Panc1 (cell line): Measurements from ENCODE around the gene PSENEN. TPM values are rescaled to one million over a fixed set of nuclear protein-coding genes. Genes with fewer than 3 reads are reported as not detected.

Experiments
- ATAC-seq: fragments of 200-7000 bp; cut with Tn5 transposase; 2 replicates; pipeline ENCODE4 v1.9.1; 2020; ENCODE audit warnings: mild to moderate bottlenecking, moderate library complexity
- BruUV-seq: library from RNA; stranded (reverse); fragments of 400-500 nt; replicated peaks from 2 replicates; lab custom pipeline; 2021; lab: Mats Ljungman, UMichigan
- CTCF ChIA-PET: fragments of 300-600 bp; sonication (Branson Sonifier 250); formaldehyde crosslinking; loops from one replicate; lab custom pipeline; 2022; ENCODE audit warnings: antibody characterized with exemption; lab: Charles Lee
- POLR2A ChIA-PET: fragments of 300-600 bp; sonication (Branson Sonifier 250); formaldehyde crosslinking; loops from one replicate; lab custom pipeline; 2022; ENCODE audit warnings: antibody characterized with exemption; lab: Charles Lee
- DNase-seq: peaks from one replicate; pipeline ENCODE4 v3.0.0-alpha.2; 2010; ENCODE audit warnings: low read depth, low spot score
- H3K27ac ChIP-seq: 2 replicates; pipeline ENCODE4 v1.5.1; 2011; ENCODE audit warnings: mild to moderate bottlenecking, low read length, inconsistent platforms
- H3K27me3 ChIP-seq: fragments of 200-500 bp; sonication (Bioruptor generic); 2 replicates; pipeline ENCODE4 v1.6.0; 2014; ENCODE audit warnings: low read length, inconsistent platforms; ENCODE audit not compliant: control insufficient read depth, insufficient read depth
- H3K36me3 ChIP-seq: fragments of 200-500 bp; sonication (Bioruptor generic); 2 replicates; pipeline ENCODE4 v1.5.1; 2014; ENCODE audit warnings: inconsistent platforms, mild to moderate bottlenecking, low read length, moderate library complexity; ENCODE audit not compliant: control insufficient read depth, insufficient read depth
- H3K4me1 ChIP-seq: 2 replicates; pipeline ENCODE4 v1.5.1; 2011; ENCODE audit warnings: inconsistent platforms, mild to moderate bottlenecking, low read length, moderate library complexity; ENCODE audit not compliant: control insufficient read depth, insufficient read depth
- H3K4me3 ChIP-seq, 2 experiments: 2 replicates each; pipeline ENCODE4 v1.5.1; 2011 to 2012; ENCODE audit warnings: low read depth in 2 of 2, low read length in 2 of 2, mild to moderate bottlenecking in 2 of 2, inconsistent platforms in 1 of 2, moderate library complexity in 1 of 2
- H3K9me3 ChIP-seq: fragments of 200-500 bp; sonication (Bioruptor generic); 2 replicates; pipeline ENCODE4 v1.5.1; 2014; ENCODE audit warnings: low read depth, mild to moderate bottlenecking, inconsistent platforms, low read length, moderate library complexity; ENCODE audit not compliant: control insufficient read depth, insufficient read depth
- POLR2AphosphoS5 ChIP-seq: IDR thresholded peaks from 2 replicates; pipeline ENCODE4 v1.6.1; 2012; ENCODE audit warnings: mild to moderate bottlenecking, low read depth, low read length, moderate library complexity
- SIN3A ChIP-seq: IDR thresholded peaks from 2 replicates; pipeline ENCODE4 v1.6.1; 2012; ENCODE audit warnings: low read depth, mild to moderate bottlenecking, low read length, moderate library complexity, borderline replicate concordance; ENCODE audit not compliant: insufficient read depth
- TCF7L2 ChIP-seq: IDR thresholded peaks from 2 replicates; pipeline ENCODE4 v1.6.1; 2011; ENCODE audit warnings: mild to moderate bottlenecking, low read depth, low read length, inconsistent platforms
- in situ Hi-C: cut with HindIII; loops from 2 replicates; pipeline ENCODE4 v1.10.0; 2016; ENCODE audit warnings: low sequenced_read_pairs, low pct_unique_long_range_greater_than_20kb
- intact Hi-C: fragments of 100-400 bp; cut with micrococcal nuclease; formaldehyde crosslinking; loops from one replicate; pipeline ENCODE4 v1.10.0; 2022; ENCODE audit not compliant: unreplicated experiment
- total RNA-seq: library from RNA; stranded (reverse); gene quantifications from one replicate; pipeline ENCODE4 v1.2.1, GENCODE V29; 2021; ENCODE audit not compliant: unreplicated experiment
- TF ChIP-seq, protein P1 (sequence below): fragments of 450-650 bp; IDR thresholded peaks from 2 replicates; pipeline ENCODE4 v1.5.1; 2017; ENCODE audit warnings: mild to moderate bottlenecking
- TF ChIP-seq, protein P2 (sequence below), 2 experiments: IDR thresholded peaks; 2 replicates each; pipeline ENCODE4 v1.6.1; 2011 to 2012; ENCODE audit warnings: low read depth in 2 of 2, control low read depth in 1 of 2, low read length in 1 of 2, mild to moderate bottlenecking in 1 of 2, moderate library complexity in 1 of 2; ENCODE audit not compliant: insufficient read depth in 1 of 2

Gene PSENEN
- total RNA-seq, 1 experiment from 2014 or later = 169 TPM

DNA sequence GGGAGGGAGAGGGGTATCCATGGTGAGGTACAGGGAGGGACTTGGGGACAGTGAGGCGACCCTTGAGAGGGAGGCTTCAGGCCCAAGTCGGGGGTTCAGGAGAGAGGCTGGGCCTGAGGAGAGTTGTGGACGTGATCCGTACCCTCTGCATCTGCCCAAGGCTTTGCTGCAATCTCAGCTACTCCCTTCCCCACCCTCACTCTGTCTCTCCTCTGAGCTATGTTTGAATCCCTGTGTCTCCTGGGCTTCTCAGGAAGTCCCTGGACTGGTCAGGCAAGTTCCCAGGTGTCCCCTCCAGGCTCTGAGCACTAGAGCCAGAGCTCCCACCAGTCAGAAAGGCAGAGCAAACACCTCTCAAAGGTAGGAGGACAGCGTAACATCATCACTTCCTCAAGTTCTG, 4.7 kb downstream of the PSENEN start:
- ATAC-seq (no peak), DNase-seq (no peak)
- intact Hi-C loops = no loop called here
- ChIA-PET CTCF (no interaction called here), POLR2A (no interaction called here)
- Histone ChIP-seq H3K9me3 (no peaks in the 10 kb centered on the region), H3K36me3 (no peaks in the 10 kb centered on the region), H3K4me1 (peaks cover 18% of the 10 kb centered on the region), H3K4me3 (no peak overlapping the region), H3K27ac (no peak overlapping the region), H3K27me3 (no peaks in the 10 kb centered on the region)
- in situ Hi-C loops = no loop called here
- TF ChIP-seq, protein P1, sequence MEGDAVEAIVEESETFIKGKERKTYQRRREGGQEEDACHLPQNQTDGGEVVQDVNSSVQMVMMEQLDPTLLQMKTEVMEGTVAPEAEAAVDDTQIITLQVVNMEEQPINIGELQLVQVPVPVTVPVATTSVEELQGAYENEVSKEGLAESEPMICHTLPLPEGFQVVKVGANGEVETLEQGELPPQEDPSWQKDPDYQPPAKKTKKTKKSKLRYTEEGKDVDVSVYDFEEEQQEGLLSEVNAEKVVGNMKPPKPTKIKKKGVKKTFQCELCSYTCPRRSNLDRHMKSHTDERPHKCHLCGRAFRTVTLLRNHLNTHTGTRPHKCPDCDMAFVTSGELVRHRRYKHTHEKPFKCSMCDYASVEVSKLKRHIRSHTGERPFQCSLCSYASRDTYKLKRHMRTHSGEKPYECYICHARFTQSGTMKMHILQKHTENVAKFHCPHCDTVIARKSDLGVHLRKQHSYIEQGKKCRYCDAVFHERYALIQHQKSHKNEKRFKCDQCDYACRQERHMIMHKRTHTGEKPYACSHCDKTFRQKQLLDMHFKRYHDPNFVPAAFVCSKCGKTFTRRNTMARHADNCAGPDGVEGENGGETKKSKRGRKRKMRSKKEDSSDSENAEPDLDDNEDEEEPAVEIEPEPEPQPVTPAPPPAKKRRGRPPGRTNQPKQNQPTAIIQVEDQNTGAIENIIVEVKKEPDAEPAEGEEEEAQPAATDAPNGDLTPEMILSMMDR = no peak
- TF ChIP-seq TCF7L2 (no peak), POLR2AphosphoS5 (no peak), SIN3A (no peak)
- TF ChIP-seq, protein P2, sequence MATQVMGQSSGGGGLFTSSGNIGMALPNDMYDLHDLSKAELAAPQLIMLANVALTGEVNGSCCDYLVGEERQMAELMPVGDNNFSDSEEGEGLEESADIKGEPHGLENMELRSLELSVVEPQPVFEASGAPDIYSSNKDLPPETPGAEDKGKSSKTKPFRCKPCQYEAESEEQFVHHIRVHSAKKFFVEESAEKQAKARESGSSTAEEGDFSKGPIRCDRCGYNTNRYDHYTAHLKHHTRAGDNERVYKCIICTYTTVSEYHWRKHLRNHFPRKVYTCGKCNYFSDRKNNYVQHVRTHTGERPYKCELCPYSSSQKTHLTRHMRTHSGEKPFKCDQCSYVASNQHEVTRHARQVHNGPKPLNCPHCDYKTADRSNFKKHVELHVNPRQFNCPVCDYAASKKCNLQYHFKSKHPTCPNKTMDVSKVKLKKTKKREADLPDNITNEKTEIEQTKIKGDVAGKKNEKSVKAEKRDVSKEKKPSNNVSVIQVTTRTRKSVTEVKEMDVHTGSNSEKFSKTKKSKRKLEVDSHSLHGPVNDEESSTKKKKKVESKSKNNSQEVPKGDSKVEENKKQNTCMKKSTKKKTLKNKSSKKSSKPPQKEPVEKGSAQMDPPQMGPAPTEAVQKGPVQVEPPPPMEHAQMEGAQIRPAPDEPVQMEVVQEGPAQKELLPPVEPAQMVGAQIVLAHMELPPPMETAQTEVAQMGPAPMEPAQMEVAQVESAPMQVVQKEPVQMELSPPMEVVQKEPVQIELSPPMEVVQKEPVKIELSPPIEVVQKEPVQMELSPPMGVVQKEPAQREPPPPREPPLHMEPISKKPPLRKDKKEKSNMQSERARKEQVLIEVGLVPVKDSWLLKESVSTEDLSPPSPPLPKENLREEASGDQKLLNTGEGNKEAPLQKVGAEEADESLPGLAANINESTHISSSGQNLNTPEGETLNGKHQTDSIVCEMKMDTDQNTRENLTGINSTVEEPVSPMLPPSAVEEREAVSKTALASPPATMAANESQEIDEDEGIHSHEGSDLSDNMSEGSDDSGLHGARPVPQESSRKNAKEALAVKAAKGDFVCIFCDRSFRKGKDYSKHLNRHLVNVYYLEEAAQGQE (IDR thresholded peaks at IDR 0.05; ENCODE audit: insufficient read depth in 1 of 2, low read depth in 2 of 2, low read length in 1 of 2) = no peak
- no TSS peak for BruUV-seq

DNA sequence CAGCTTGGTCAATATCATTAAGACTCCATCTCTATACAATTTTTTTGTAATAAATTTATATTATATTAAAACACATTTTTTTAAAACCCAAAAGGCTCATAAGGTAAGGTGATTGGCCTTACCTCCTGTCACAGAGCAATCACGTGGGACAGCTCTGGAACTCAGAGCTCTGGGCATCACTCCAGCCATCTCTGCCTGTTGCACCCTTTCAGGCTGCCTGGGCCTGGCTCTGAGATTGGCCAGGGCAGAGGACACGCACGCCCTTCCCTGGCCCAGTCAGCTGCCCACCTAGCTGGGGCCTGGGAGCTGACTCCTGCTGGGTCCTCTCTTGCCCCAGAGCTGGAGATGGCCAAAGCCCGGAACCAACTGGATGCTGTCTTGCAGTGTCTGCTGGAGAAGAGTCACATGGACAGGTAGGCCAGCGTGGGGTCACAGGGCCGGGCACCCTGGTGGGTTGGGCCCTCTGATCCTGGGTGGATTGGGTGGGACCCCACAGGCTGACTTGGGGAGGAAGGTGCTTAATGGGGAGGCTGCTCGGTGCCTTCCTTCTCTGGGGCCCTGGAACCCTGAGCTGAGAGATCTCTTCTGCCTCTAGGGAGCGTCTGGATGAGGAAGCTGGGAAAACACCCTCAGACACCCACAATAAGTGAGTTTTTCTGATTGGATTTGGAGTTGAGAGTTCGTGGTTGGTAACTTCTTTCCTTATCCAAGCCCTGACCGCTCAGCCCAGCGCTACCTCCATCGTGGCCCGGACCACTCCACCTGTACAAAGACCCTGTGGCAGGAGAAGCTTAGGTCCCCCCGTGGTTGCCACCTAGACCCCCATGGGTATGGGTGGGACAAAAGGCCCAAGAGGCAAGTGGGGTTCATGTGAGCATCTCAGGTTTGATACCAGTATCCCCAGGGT, 6.6 kb downstream of the PSENEN start:
- ATAC-seq = no peak
- ChIA-PET POLR2A (no interaction called here), CTCF (interaction anchor here (0.5 to 0.8 kb wide), 2 partner anchors 68 to 186 kb away, joined by 3 to 9 read pairs; no protein-coding TSS in a partner anchor)
- no peak for DNase-seq
- no TSS peak for BruUV-seq
- H3K27ac ChIP-seq = no peak overlapping the region
- no peaks in the 10 kb centered on the region for H3K9me3 ChIP-seq
- no peaks in the 10 kb centered on the region for H3K27me3 ChIP-seq
- TF ChIP-seq, protein P1 = no peak
- TF ChIP-seq SIN3A (no peak), TCF7L2 (no peak), POLR2AphosphoS5 (no peak)
- TF ChIP-seq, protein P2 (IDR thresholded peaks at IDR 0.05; ENCODE audit: insufficient read depth in 1 of 2, low read depth in 2 of 2, low read length in 1 of 2) = no peak
- intact Hi-C loops (no loop called here), in situ Hi-C loops (no loop called here)
- H3K4me1 ChIP-seq = peaks cover 10% of the 10 kb centered on the region
- H3K4me3 ChIP-seq = no peak overlapping the region
- no peaks in the 10 kb centered on the region for H3K36me3 ChIP-seq
